Coronary artery (tissue), 2 donors: ENCODE results near the gene OAS1.

Experiments used
- DNase-seq: peaks from one replicate; pipeline ENCODE4 v3.0.0-alpha.2; 2017; ENCODE audit warnings: low spot score
- H3K27ac ChIP-seq, 2 donors: fragments of 200-600 bp; sonication (generic); one replicate each; pipeline ENCODE4 v1.5.1; 2016 to 2019
- H3K4me3 ChIP-seq: fragments of 200-600 bp; sonication (generic); 2 replicates; pipeline ENCODE4 v1.5.1; 2016; ENCODE audit warnings: mild to moderate bottlenecking, moderate library complexity
- TF ChIP-seq, protein P1 (sequence below): fragments of 200-600 bp; sonication (generic); IDR thresholded peaks from one replicate; pipeline ENCODE4 v1.5.1; 2019; ENCODE audit warnings: antibody characterized with exemption

Gene OAS1

DNA sequence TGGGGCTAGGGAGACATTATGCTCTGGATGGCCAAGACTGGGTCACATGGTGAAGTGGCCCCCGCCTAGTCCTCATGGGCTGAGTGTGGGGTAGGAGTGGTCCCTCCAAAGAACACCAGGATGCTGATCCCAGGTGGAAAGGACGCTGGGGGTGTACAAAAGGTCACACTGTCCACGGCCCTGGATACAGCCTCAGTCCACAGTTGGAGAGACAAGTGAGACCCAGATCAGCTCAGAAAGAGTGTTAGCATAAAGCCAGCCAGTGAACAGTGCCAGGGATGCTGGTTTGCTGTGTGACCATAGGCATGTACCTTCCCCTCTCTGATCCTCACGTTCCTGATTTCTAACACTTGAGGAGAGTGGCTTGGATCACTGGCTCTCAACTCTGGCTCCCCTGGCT is 58.2 kb downstream of the OAS1 start:
- no peak overlapping the region for H3K27ac ChIP-seq
- no peak for DNase-seq
- no peak overlapping the region for H3K4me3 ChIP-seq
- TF ChIP-seq, protein P1, sequence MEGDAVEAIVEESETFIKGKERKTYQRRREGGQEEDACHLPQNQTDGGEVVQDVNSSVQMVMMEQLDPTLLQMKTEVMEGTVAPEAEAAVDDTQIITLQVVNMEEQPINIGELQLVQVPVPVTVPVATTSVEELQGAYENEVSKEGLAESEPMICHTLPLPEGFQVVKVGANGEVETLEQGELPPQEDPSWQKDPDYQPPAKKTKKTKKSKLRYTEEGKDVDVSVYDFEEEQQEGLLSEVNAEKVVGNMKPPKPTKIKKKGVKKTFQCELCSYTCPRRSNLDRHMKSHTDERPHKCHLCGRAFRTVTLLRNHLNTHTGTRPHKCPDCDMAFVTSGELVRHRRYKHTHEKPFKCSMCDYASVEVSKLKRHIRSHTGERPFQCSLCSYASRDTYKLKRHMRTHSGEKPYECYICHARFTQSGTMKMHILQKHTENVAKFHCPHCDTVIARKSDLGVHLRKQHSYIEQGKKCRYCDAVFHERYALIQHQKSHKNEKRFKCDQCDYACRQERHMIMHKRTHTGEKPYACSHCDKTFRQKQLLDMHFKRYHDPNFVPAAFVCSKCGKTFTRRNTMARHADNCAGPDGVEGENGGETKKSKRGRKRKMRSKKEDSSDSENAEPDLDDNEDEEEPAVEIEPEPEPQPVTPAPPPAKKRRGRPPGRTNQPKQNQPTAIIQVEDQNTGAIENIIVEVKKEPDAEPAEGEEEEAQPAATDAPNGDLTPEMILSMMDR, result no peak

DNA sequence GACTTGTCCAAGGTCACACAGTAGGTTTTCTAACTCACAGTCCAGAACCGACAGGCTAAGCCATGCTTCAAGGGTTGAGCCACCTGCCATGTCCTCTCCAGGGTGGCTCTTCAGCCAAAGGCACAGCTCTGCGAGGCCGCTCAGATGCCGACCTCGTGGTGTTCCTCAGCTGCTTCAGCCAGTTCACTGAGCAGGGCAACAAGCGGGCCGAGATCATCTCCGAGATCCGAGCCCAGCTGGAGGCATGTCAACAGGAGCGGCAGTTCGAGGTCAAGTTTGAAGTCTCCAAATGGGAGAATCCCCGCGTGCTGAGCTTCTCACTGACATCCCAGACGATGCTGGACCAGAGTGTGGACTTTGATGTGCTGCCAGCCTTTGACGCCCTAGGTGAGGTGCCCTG is 58.9 kb downstream of the OAS1 start:
- Histone ChIP-seq H3K4me3 (no peak overlapping the region), H3K27ac (no peak overlapping the region)
- TF ChIP-seq, protein P1, result no peak
- no peak for DNase-seq

DNA sequence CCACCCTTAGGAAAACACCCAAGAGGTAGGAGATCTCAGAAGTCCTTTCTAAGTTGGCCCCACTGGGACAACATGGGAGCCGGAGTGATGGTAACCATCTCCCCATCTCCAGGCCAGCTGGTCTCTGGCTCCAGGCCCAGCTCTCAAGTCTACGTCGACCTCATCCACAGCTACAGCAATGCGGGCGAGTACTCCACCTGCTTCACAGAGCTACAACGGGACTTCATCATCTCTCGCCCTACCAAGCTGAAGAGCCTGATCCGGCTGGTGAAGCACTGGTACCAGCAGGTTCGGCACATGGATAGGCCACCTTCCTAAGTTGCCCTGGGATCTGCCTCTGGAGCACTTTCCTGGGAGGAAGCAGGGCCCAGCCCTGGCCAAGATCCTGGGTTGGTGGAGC is 60.5 kb downstream of the OAS1 start:
- TF ChIP-seq, protein P1, result no peak
- Histone ChIP-seq H3K27ac (no peak overlapping the region), H3K4me3 (no peak overlapping the region)
- no peak for DNase-seq

DNA sequence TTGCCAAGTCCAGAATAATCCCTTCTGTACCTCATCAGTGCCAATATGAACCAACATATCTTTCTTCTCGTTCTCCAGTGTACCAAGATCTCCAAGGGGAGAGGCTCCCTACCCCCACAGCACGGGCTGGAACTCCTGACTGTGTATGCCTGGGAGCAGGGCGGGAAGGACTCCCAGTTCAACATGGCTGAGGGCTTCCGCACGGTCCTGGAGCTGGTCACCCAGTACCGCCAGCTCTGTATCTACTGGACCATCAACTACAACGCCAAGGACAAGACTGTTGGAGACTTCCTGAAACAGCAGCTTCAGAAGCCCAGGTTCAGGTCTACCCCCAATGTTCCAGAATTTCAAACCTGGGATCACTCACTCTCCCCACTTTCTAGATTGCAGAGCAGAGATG is 61.1 kb downstream of the OAS1 start:
- TF ChIP-seq, protein P1, result no peak
- Histone ChIP-seq H3K4me3 (no peak overlapping the region), H3K27ac (no peak overlapping the region)
- no peak for DNase-seq
